Fibroblast of mammary gland (primary cell): ENCODE measurements around the gene NUMA1.

Source experiments
- DNase-seq: peaks from one replicate; pipeline ENCODE4 v3.0.0-alpha.2; 2010; ENCODE audit warnings: low read depth
- H3K4me3 ChIP-seq: 2 replicates; pipeline ENCODE4 v1.5.1; 2011; ENCODE audit warnings: low read depth, mild to moderate bottlenecking, low read length, moderate library complexity; ENCODE audit not compliant: control insufficient read depth
- TF ChIP-seq, protein P1 (sequence below): conservative IDR thresholded peaks from 2 replicates; pipeline ENCODE4 v1.5.1; 2011; ENCODE audit warnings: low read depth, low read length, inconsistent platforms; ENCODE audit not compliant: control insufficient read depth, insufficient read depth

Gene NUMA1

DNA sequence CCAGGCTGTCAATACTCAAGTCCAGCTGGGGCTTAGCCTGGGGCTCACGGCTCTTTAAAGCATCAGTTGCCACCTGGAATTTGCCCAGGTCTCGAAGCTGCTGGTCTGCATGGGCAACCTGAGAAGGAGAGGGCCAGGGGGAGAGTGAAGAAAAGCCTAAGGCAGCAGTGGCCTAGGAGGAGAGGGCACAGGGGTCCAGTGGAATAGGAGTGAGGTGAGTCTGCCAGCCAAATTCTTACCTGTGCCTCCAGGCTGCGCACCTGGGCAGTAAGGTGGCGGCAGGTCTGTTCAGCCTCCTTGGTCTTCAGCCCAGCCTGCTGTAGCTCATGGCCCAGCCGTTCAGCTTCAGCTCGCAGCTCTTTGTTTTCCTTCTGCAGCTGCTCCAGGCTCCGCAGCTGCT is 71.6 kb downstream of the NUMA1 start:
- TF ChIP-seq, protein P1, sequence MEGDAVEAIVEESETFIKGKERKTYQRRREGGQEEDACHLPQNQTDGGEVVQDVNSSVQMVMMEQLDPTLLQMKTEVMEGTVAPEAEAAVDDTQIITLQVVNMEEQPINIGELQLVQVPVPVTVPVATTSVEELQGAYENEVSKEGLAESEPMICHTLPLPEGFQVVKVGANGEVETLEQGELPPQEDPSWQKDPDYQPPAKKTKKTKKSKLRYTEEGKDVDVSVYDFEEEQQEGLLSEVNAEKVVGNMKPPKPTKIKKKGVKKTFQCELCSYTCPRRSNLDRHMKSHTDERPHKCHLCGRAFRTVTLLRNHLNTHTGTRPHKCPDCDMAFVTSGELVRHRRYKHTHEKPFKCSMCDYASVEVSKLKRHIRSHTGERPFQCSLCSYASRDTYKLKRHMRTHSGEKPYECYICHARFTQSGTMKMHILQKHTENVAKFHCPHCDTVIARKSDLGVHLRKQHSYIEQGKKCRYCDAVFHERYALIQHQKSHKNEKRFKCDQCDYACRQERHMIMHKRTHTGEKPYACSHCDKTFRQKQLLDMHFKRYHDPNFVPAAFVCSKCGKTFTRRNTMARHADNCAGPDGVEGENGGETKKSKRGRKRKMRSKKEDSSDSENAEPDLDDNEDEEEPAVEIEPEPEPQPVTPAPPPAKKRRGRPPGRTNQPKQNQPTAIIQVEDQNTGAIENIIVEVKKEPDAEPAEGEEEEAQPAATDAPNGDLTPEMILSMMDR = no peak
- DNase-seq = no peak

DNA sequence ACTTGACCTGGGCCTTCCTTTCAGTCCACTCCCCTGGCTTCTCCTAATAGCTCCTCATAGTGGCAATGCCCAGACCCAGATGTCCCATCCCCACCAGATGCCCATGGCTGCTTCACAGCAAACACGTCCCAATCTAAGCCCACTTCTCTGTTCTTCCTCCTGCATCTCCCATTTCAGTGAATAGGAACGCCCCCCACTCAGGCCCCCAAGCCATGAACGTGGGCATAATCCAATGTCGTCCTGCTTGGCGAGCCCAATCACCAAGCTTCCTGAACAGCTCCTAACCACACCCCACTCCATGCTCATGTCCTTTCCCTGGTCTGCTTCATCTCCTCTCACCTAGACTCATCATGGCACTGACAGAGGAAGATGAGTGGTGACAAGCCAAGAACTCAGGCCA is 72.8 kb downstream of the NUMA1 start:
- TF ChIP-seq, protein P1 = no peak
- no peak for DNase-seq
- no peak overlapping the region for H3K4me3 ChIP-seq

More for the DNA sequence above, 71.6 kb downstream of the NUMA1 start:
- H3K4me3 ChIP-seq = no peak overlapping the region

DNA sequence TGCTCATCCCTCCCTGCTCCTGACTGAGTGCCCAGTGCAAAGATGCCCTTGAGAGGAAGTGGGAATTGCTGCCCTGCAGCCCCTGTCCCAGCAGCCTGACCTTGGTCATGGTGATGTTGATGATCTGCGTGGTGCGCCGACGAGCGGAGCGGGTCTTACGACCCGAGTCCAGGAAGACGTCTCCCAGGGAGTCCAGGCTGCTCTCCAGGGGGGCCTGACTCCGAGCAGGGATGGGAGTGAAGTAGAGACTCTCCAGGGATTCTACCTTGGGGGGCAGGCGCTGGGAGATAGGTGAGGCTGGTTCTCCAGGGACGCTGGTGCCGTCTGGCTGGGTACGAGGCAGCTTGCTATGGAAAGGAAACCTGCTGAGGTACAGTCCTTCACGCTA is 73.3 kb downstream of the NUMA1 start:
- DNase-seq = no peak
- H3K4me3 ChIP-seq = no peak overlapping the region
- TF ChIP-seq, protein P1 = no peak

DNA sequence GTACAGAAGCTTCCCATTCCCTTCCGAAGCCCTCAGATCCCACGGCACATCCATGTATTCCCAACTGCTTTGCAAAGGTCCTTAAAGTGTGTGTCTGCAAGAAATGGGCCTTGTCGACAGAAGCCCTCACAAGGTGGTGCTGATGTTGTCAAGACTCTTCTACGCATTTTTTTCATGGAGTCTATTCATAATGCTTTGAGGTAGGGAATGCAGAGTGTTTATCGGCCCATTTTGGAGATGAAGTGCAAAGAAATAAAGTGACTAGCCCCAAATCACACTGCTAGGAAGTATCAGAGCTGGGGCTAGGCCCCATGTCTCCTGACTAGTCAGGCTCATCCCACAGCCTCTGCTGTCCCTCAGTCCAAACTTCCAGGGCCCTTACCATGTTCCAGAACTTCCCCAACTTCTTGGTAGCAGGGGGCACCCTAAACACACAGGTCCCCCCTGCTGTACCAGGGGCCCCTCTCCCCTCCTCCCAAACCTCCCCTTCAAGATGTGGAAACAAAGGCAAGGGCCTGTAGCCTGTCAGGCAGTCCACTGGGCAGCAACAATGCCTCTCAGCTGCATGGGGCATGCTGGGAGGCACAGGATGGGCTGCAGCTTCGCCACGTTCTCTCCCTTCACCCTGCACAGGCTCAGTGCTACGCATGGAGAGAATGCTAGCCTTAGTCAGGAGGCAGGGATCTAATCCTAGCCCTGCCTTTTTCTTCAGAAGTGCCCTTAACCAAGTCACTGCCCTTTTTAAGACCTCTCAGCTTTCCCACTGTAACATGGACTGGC is 73.8 kb downstream of the NUMA1 start:
- TF ChIP-seq, protein P1 = no peak
- no peak for DNase-seq
- H3K4me3 ChIP-seq = no peak overlapping the region

DNA sequence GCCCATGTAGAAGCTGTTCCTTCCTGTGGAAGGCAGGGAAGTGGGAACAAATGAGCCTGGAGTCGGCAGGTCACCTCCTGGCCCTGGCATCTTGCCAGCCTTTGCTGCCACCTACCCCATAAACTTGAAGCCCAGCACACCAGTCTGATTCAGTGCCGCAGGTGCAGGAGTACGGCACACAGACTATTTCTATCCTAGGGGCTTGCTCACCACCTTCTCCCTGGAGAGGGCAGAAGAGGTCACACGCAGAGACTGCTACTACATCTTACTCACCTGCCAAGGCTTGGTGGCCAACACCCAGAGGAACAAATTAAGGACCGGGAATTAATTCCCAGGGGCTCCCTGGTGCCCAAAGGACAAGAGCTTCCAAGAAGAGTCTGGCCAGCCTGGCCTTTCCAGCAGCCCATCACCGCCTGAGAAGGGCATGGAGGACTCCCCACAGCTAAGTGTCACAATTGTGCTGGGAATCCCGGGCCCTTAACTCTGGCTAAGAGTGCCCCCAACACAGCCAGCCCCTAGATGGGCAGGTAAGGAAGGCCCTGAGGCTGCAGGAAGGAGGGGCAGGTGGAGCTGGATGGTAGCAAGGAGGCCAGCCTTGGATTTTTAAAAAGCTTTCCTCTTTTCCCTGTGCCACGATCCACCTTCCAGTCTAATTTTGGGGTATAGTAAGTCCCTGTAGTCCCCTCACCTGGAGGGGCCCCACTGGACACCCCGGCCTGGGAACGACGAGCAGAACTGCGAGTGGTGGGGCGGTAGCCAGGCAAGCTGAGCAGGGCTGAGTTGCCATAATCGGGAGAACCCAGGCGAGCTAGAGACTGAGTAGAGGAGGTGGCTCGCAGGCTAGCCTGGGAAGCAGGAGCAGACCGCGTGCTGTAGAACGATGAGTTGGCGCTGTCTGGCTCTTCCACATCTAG is 74.7 kb downstream of the NUMA1 start:
- no peak overlapping the region for H3K4me3 ChIP-seq
- TF ChIP-seq, protein P1 = no peak
- DNase-seq = no peak

DNA sequence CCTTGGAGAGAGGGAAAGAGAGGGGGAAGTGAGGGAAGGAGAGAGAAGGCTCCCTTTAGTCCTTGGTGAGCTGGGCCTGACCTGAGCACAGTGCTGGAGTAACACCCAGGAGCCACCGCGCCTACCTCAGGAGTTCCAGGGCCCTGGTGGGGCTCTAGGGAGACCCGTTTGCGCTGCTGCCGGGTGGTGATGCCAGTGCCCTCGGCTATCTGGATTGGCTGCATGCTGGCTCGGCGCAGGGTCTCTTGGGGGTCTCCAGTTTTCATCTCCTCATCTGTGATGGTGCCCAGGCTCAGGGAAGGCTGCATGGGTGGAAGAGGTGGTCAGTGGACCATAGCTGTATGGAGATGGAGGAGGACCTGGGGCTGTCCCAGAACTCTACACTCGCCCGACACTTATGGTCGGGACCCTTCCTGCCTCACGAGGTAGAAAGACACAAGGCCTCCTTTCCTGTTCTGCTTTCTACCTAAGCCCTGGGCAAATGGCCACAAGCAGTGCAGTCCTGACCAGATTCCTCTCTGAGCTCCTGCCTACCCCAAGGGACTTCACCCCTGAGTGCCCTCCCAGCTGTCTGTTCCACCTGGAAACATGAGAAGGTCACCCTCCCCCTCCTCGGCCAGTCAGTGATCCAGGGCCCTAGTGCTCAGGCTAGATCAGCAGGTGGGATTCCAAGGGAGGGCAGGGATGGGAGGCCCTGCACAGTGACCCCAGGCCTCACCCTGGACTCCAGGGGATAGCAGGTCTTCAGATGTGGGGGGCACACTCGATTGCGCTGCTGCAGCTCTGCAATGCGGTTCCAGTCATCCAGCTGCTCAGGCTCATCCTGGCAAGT is 75.6 kb downstream of the NUMA1 start:
- TF ChIP-seq, protein P1 = no peak
- no peak overlapping the region for H3K4me3 ChIP-seq
- no peak for DNase-seq
